Stomach (tissue), 9 donors: Measurements from ENCODE around the gene POGLUT2. TPM values are rescaled to one million over a fixed set of nuclear protein-coding genes. Genes with fewer than 3 reads are reported as not detected.

Experiments used
- DNase-seq, 2 donors: peaks; one replicate each; pipeline versions ENCODE4 v3.0.0 to v3.0.0-alpha.2; 2013 to 2019
- H3K27ac ChIP-seq, 5 donors: fragments of 200-600 bp in 4 of 5; sonication (generic) in 4 of 5; one replicate each; pipeline ENCODE4 v1.5.1; 2013 to 2019; ENCODE audit warnings: mild to moderate bottlenecking in 1 of 5, moderate library complexity in 1 of 5
- H3K27me3 ChIP-seq, 3 donors: fragments of 200-600 bp; sonication (generic); one replicate each; pipeline ENCODE4 v1.5.1; 2017 to 2019; ENCODE audit warnings: mixed run types in 1 of 3
- H3K36me3 ChIP-seq, 4 donors: fragments of 200-600 bp; sonication (generic); 1 replicate in 3 of 4; 2 replicates in 1 of 4; pipeline ENCODE4 v1.5.1; 2016 to 2019
- H3K4me1 ChIP-seq, 4 donors: fragments of 200-600 bp; sonication (generic); one replicate each; pipeline ENCODE4 v1.5.1; 2016 to 2019
- H3K4me3 ChIP-seq, 4 donors: fragments of 200-600 bp; sonication (generic) in 3 of 4; one replicate each; pipeline ENCODE4 v1.5.1; 2016 to 2019; ENCODE audit warnings: mild to moderate bottlenecking in 1 of 4
- H3K9me3 ChIP-seq, 4 donors: fragments of 200-600 bp; sonication (generic); one replicate each; pipeline ENCODE4 v1.5.1; 2016 to 2019
- CTCF ChIP-seq, 7 experiments: fragments of 450-650 bp in 4 of 7; fragments of 200-600 bp in 3 of 7; sonication (generic) in 3 of 7; IDR thresholded peaks; one replicate each; pipeline ENCODE4 v1.5.1; 2016 to 2019; ENCODE audit warnings: antibody characterized with exemption in 7 of 7, control low read depth in 2 of 7, mild to moderate bottlenecking in 1 of 7
- EP300 ChIP-seq: sonication (generic); formaldehyde crosslinking; IDR thresholded peaks from one replicate; pipeline ENCODE4 v1.6.1; 2017; ENCODE audit warnings: antibody characterized with exemption
- POLR2A ChIP-seq, 4 donors: fragments of 450-650 bp; IDR thresholded peaks; one replicate each; pipeline ENCODE4 v1.6.1; 2016; ENCODE audit warnings: antibody characterized with exemption in 4 of 4, control low read depth in 2 of 4, mild to moderate bottlenecking in 1 of 4, moderate library complexity in 1 of 4
- POLR2AphosphoS5 ChIP-seq, 3 donors: sonication (generic); formaldehyde crosslinking; IDR thresholded peaks; one replicate each; pipeline ENCODE4 v1.6.1; 2016; ENCODE audit warnings: antibody characterized with exemption in 3 of 3
- WGBS, 5 donors: extraction: QIAGEN DNeasy Blood & Tissue Kit in 3 of 5; methylation state at CpG; one replicate each; pipeline versions ENCODE4 v1.1.5 to v1.1.7; 2013 to 2018; 5-methylcytosine and 5-hydroxymethylcytosine counted together
- intact Hi-C: fragments of 100-400 bp; cut with DNase I; formaldehyde crosslinking; loops from one replicate; pipeline ENCODE4 v1.15.1; 2023; ENCODE audit warnings: low total_unique reads
- polyA plus RNA-seq, 3 donors: library from polyadenylated mRNA; stranded (reverse); fragments of 200-250 nt; gene quantifications; one replicate each; pipeline ENCODE4 v1.2.3, GENCODE V29; 2013
- total RNA-seq, 5 donors: library from RNA; depleted of rRNA; stranded (reverse); fragments of >200 nt; gene quantifications; one replicate each; pipeline versions ENCODE4 v1.1.0 to v1.2.3, GENCODE V29; 2014 to 2016
- donor health status: healthy with polysubstance abuse.
- donor health status: Bipolar disorder and iron deficiency.
- donor health status: healthy.

POGLUT2 gene
- total and polyA plus RNA-seq, 8 donors = 0.58 to 48.2 (median 2.2) TPM; not detected in 1

- H3K4me1 ChIP-seq = no peaks in the 10 kb centered on the region
- peaks cover 2 to 60% (median 40%) of the 10 kb centered on the region in 4 donors for H3K9me3 ChIP-seq
- H3K4me3 ChIP-seq = no peak overlapping the region
- H3K36me3 ChIP-seq = no peaks in the 10 kb centered on the region
- H3K27me3 ChIP-seq = peaks cover 0 to 5% (median 0%) of the 10 kb centered on the region in 3 donors
- no peak for TF ChIP-seq EP300
- TF ChIP-seq CTCF (IDR thresholded peaks at IDR 0.05) = no peak
- TF ChIP-seq POLR2AphosphoS5 (IDR thresholded peaks at IDR 0.05) = no peak
- no peak for TF ChIP-seq POLR2A (IDR thresholded peaks at IDR 0.05)
- DNase-seq = no peak
- no peak overlapping the region for H3K27ac ChIP-seq
- intact Hi-C loops = no loop called here
Observed at GRCh38 chr13:102742506-102742905, 56.3 kb downstream of the POGLUT2 start.

- WGBS, 5 donors = 29 to 62% (median 58%) methylated on average over 1 of the region's 1 CpG
- DNase-seq = no peak
- no peak for TF ChIP-seq POLR2AphosphoS5 (IDR thresholded peaks at IDR 0.05)
- no peak for TF ChIP-seq POLR2A (IDR thresholded peaks at IDR 0.05)
- no peak for TF ChIP-seq EP300
- no peak for TF ChIP-seq CTCF (IDR thresholded peaks at IDR 0.05)
- H3K4me1 ChIP-seq = no peaks in the 10 kb centered on the region
- peaks cover 3 to 57% (median 38%) of the 10 kb centered on the region in 4 donors for H3K9me3 ChIP-seq
- H3K27ac ChIP-seq = no peak overlapping the region
- H3K36me3 ChIP-seq = no peaks in the 10 kb centered on the region
- intact Hi-C loops = no loop called here
- H3K4me3 ChIP-seq = no peak overlapping the region
- peaks cover 0 to 5% (median 0%) of the 10 kb centered on the region in 3 donors for H3K27me3 ChIP-seq
Observed at GRCh38 chr13:102742101-102742500, 56.7 kb downstream of the POGLUT2 start.

Other genes starting within 250 kb of the POGLUT2 start
- gene TPP2, start 202.0 kb downstream of the POGLUT2 start, total RNA-seq = 100 to 1,000 TPM in 1 of 5 donors, 10 to 100 TPM in 4; 10.5 to 103 (median 45.1) TPM
- 10 to 100 TPM; 10.1 to 15.8 (median 11.3) TPM for gene TPP2, start 202.0 kb downstream of the POGLUT2 start, polyA plus RNA-seq
- gene METTL21C, start 103.9 kb downstream of the POGLUT2 start, total RNA-seq = not detected
- not detected for gene METTL21C, start 103.9 kb downstream of the POGLUT2 start, polyA plus RNA-seq
- gene TEX30, start 25.2 kb downstream of the POGLUT2 start, total RNA-seq = 10 to 100 TPM in 3 of 5 donors, 1 to 10 TPM in 1, not detected in 1; 8.9 to 50.7 (median 11.9) TPM
- gene TEX30, start 25.2 kb downstream of the POGLUT2 start, polyA plus RNA-seq = 10 to 100 TPM in 2 of 3 donors, 1 to 10 TPM in 1; 8.6 to 12.2 (median 10.4) TPM
- gene BIVM, start 143 bp upstream of the POGLUT2 start, total RNA-seq = 10 to 100 TPM in 4 of 5 donors, 1 to 10 TPM in 1; 2.6 to 82.9 (median 23.6) TPM
- gene BIVM, start 143 bp upstream of the POGLUT2 start, polyA plus RNA-seq = 10 to 100 TPM in 1 of 3 donors, 1 to 10 TPM in 2; 8.3 to 16.3 (median 8.8) TPM
- 100 to 1,000 TPM in 3 of 5 donors, 10 to 100 TPM in 2; 42.9 to 348 (median 105) TPM for gene ERCC5, start 47.1 kb upstream of the POGLUT2 start, total RNA-seq
- gene ERCC5, start 47.1 kb upstream of the POGLUT2 start, polyA plus RNA-seq = 10 to 100 TPM; 36.7 to 61.2 (median 51.5) TPM